IMR-90 (cell line): ENCODE results near the gene UPB1.

Source experiments
- CEBPB ChIP-seq: IDR thresholded peaks from 2 replicates; pipeline ENCODE4 v1.6.1; 2012; ENCODE audit warnings: low read depth, low read length, improper control_type of control experiment
- FOS ChIP-seq: fragments of 150-350 bp; IDR thresholded peaks from 2 replicates; pipeline ENCODE4 v1.6.1; 2016; ENCODE audit warnings: low read depth, low read length
- SMC3 ChIP-seq: fragments of 150-350 bp; IDR thresholded peaks from 2 replicates; pipeline ENCODE4 v1.6.1; 2016; ENCODE audit warnings: low read depth, mild to moderate bottlenecking, antibody characterized with exemption, low read length, moderate library complexity
- TF ChIP-seq, protein P1 (sequence below): conservative IDR thresholded peaks from 2 replicates; pipeline ENCODE4 v1.5.1; 2012; ENCODE audit warnings: mild to moderate bottlenecking, low read depth, low read length, improper control_type of control experiment

- TF ChIP-seq, protein P1, sequence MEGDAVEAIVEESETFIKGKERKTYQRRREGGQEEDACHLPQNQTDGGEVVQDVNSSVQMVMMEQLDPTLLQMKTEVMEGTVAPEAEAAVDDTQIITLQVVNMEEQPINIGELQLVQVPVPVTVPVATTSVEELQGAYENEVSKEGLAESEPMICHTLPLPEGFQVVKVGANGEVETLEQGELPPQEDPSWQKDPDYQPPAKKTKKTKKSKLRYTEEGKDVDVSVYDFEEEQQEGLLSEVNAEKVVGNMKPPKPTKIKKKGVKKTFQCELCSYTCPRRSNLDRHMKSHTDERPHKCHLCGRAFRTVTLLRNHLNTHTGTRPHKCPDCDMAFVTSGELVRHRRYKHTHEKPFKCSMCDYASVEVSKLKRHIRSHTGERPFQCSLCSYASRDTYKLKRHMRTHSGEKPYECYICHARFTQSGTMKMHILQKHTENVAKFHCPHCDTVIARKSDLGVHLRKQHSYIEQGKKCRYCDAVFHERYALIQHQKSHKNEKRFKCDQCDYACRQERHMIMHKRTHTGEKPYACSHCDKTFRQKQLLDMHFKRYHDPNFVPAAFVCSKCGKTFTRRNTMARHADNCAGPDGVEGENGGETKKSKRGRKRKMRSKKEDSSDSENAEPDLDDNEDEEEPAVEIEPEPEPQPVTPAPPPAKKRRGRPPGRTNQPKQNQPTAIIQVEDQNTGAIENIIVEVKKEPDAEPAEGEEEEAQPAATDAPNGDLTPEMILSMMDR = no peak
- no peak for TF ChIP-seq CEBPB
- TF ChIP-seq SMC3 = no peak
- no peak for TF ChIP-seq FOS
These were observed 7.4 kb downstream of the UPB1 start for GRCh38 chr22:24502541-24502940.
